Bronchial epithelial cell (primary cell): ENCODE measurements around the gene CCL5. TPM values are rescaled to one million over a fixed set of nuclear protein-coding genes. Genes with fewer than 3 reads are reported as not detected.

Source experiments
- DNase-seq: peaks from one replicate; pipeline ENCODE4 v3.0.0-alpha.2; 2010; ENCODE audit warnings: low read depth
- FAIRE-seq: peaks from 2 replicates; lab custom pipeline; 2011; peaks lifted over from hg19 to GRCh38; lab: Jason Lieb, UNC
- H3K27me3 ChIP-seq: 2 replicates; pipeline ENCODE4 v1.5.1; 2011; ENCODE audit warnings: low read length; ENCODE audit not compliant: control insufficient read depth, insufficient read depth
- H3K36me3 ChIP-seq: 2 replicates; pipeline ENCODE4 v1.5.1; 2011; ENCODE audit warnings: low read length; ENCODE audit not compliant: control insufficient read depth, insufficient read depth
- H3K4me3 ChIP-seq: 2 replicates; pipeline ENCODE4 v1.5.1; 2011; ENCODE audit warnings: mild to moderate bottlenecking, low read depth, low read length, control low read depth
- total RNA-seq: library from RNA; depleted of rRNA; stranded (reverse); fragments of >200 nt; gene quantifications from 2 replicates; pipeline ENCODE4 v1.2.1, GENCODE V29; 2014
- TF ChIP-seq, protein P1 (sequence below): IDR thresholded peaks from 2 replicates; pipeline ENCODE4 v1.5.1; 2011; ENCODE audit warnings: mild to moderate bottlenecking, moderate library complexity, low read length, control low read depth, inconsistent platforms; ENCODE audit not compliant: insufficient read depth, severe bottlenecking

CCL5 gene
- total RNA-seq, 1 donor from 2014 or later, result not detected

DNA sequence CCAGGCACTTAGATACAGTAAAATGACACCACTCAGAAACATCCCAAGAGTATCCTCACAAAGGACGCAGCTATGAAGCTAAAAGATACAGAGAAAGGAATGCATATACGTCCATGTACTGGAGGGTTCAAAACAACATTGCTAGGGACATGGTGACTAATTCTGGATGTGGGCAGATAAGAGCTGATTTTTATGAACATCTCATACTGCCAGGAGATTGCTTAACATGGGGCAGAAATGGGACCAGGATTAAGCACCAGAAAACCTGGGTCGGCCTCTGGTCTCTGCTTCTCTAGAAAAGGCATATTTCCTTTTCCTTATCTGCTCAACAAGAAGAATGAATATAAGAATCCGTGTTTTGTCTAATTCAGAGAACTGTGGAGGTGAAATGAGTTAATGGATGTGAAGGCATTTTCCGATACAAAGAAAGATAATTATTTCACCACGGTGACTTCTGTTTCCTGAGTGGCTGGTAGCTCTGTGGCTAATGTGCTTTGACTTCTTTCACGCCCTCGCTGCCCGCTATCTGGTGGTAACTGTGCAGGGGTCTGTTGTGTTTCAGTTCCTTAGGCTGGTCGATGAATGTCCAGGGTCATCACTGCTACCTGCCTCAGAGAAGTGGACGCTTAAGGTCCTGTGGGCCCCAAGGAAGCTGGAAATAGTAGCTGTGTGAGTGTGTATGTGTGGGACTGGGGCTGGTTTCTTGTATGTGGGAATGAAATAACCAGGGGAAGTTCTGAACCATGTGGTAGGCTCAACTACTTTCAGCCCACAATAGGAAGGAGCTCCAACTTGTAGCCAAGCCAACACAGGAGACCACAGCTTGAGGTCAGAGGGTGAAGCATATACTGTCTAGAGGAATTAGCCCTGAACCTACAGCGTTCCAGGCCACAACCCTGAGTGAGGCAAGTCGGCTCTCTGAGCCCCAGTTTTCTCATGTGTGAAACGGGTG lies 15.8 kb upstream of the CCL5 start:
- FAIRE-seq, result no peak
- TF ChIP-seq, protein P1, sequence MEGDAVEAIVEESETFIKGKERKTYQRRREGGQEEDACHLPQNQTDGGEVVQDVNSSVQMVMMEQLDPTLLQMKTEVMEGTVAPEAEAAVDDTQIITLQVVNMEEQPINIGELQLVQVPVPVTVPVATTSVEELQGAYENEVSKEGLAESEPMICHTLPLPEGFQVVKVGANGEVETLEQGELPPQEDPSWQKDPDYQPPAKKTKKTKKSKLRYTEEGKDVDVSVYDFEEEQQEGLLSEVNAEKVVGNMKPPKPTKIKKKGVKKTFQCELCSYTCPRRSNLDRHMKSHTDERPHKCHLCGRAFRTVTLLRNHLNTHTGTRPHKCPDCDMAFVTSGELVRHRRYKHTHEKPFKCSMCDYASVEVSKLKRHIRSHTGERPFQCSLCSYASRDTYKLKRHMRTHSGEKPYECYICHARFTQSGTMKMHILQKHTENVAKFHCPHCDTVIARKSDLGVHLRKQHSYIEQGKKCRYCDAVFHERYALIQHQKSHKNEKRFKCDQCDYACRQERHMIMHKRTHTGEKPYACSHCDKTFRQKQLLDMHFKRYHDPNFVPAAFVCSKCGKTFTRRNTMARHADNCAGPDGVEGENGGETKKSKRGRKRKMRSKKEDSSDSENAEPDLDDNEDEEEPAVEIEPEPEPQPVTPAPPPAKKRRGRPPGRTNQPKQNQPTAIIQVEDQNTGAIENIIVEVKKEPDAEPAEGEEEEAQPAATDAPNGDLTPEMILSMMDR, result no peak
- DNase-seq, result no peak
- no peaks in the 10 kb centered on the region for H3K27me3 ChIP-seq
- H3K36me3 ChIP-seq, result no peaks in the 10 kb centered on the region
- no peak overlapping the region for H3K4me3 ChIP-seq

DNA sequence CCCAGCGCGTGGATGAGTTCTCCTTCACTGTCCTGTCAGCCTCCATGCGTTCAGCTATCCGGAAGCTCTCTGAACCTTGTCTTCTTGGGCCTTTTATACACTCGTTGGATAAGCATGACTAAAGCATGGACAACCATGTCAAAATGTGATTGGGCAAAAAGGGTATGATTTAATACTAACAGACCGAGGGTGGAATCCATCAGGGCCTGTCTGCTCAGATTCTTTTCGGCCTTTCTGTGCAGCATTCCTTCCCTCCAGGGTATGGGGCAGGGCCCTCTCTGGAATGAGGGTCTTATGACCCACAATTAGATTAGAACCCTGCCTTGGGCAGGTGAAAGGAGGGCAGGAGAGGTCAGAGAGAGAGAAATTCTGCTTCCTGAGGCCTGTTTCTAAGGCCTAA lies 14.0 kb upstream of the CCL5 start:
- H3K27me3 ChIP-seq, result no peaks in the 10 kb centered on the region

DNA sequence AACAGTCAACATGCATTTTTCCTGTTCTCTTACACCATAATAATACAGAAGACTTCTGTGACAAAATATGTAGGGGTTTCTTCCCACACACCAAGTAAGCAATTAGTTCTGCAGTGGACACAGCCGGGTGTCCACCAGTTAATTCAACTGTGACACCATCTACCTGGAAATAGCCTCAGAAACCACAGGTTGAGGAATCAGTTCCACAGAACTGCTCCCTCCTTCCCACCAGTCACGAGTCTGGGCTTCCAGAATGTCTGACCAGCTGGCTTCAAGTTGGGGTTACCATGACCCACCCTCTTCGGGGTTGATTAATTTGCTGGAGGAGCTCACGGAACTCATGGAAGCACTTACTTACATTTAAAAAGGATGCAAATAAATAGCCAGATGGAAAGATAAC lies 13.6 kb upstream of the CCL5 start:
- DNase-seq, result no peak
- TF ChIP-seq, protein P1, result no peak
- Histone ChIP-seq H3K27me3 (no peaks in the 10 kb centered on the region), H3K36me3 (no peaks in the 10 kb centered on the region), H3K4me3 (no peak overlapping the region)
- FAIRE-seq, result no peak

More for the DNA sequence above, 14.0 kb upstream of the CCL5 start:
- FAIRE-seq, result no peak
- H3K4me3 ChIP-seq, result no peak overlapping the region
- TF ChIP-seq, protein P1, result no peak
- no peaks in the 10 kb centered on the region for H3K36me3 ChIP-seq
- no peak for DNase-seq

DNA sequence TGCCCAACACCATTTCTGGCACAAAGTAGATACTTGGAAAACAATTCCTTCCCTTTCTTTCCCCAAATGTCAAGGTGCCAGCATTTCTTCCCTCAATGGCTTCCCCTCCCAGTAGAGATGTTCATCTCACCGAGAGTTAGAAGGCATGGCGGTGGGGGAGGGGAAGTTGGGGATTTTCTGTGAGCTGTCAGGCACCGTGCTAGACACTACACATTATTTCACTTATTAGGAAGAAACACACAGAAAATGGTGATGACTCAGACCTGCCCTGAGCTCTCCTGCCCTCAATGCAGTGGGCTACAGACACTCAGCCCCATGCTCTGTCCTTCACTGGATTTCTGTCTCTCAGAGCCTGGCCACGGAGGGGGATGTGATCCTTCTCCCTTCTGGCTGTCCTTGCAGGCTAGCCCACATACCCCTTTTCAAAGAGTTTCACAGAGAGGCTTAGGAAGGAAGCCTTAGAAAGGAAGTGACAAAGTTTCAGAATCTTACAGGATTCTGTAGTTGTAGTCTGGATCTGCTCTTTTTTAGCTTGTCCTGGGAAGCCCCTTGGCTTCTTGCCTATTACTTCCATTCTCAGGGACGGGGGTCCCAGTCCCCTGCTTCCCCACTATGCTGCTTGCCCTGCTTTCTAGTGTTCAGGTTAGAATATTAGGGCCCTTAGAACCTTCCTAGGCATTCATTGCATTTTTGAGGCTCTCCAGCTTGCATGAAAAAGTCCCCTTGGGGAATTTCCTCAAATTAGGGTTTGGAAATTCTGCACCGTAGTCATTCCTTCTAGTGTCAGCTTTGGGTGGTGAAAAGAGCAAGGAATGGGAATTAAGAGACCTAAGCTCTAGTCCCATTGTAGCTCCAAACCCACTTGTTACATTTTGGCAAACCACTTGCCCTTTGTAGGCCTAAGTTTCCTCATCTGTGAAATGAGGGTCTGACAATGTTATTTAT lies 12.2 kb upstream of the CCL5 start:
- no peak overlapping the region for H3K4me3 ChIP-seq
- DNase-seq (no peak), FAIRE-seq (no peak)
- H3K27me3 ChIP-seq, result no peaks in the 10 kb centered on the region
- TF ChIP-seq, protein P1, result no peak
- no peaks in the 10 kb centered on the region for H3K36me3 ChIP-seq

DNA sequence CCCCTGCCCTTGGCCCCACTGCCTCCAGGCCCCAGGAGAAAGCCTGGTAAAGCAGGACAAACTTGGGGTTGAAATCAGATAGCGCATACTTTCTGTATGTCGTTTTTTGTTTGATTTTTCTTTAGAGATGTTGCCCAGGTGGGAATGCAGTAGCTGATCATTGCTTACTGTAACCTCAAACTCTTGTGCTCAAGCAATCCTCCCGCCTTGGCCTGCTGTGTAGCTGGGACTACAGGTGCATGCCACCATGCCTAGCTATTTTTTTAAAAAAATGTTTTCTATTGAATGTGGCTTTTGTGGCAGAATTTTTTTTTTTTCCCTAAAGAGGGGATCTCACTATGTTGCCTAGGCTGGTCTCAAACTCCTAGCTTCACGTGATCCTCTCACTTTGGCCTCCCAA lies 11.1 kb upstream of the CCL5 start:
- TF ChIP-seq, protein P1, result no peak
- H3K27me3 ChIP-seq, result no peaks in the 10 kb centered on the region
- DNase-seq, result no peak
- FAIRE-seq, result no peak
- H3K4me3 ChIP-seq, result no peak overlapping the region
- no peaks in the 10 kb centered on the region for H3K36me3 ChIP-seq
